WERI-Rb-1 (cell line): ENCODE data around the gene TTYH3.

Experiments used
- DNase-seq: peaks from one replicate; pipeline ENCODE4 v3.0.0-alpha.2; 2020
- H3K27ac ChIP-seq: fragments of 250-450 bp; sonication (Bioruptor Pico); 2 replicates; pipeline ENCODE4 v1.5.1; 2020; ENCODE audit warnings: mild to moderate bottlenecking, moderate library complexity
- H3K27me3 ChIP-seq: fragments of 250-450 bp; sonication (Bioruptor Pico); 2 replicates; pipeline ENCODE4 v1.5.1; 2021; ENCODE audit warnings: mild to moderate bottlenecking, low read depth, moderate library complexity; ENCODE audit not compliant: insufficient read depth, severe bottlenecking
- H3K36me3 ChIP-seq: fragments of 250-450 bp; sonication (Bioruptor Pico); 2 replicates; pipeline ENCODE4 v1.5.1; 2020; ENCODE audit warnings: mild to moderate bottlenecking, moderate library complexity
- H3K4me3 ChIP-seq: 2 replicates; pipeline ENCODE4 v1.5.1; 2011; ENCODE audit warnings: low read depth, mild to moderate bottlenecking, control low read depth, low read length
- H3K9me3 ChIP-seq: fragments of 250-450 bp; sonication (Bioruptor Pico); 2 replicates; pipeline ENCODE4 v1.5.1; 2021; ENCODE audit warnings: mild to moderate bottlenecking, moderate library complexity; ENCODE audit not compliant: severe bottlenecking
- CTCF ChIP-seq: IDR thresholded peaks from 2 replicates; pipeline ENCODE4 v1.5.1; 2011; ENCODE audit warnings: low read depth, mild to moderate bottlenecking, control low read depth, inconsistent platforms, low read length

Gene TTYH3

GRCh38 chr7:2639695-2640481 lies 8.1 kb downstream of the TTYH3 start:
- Histone ChIP-seq H3K4me3 (no peak overlapping the region), H3K27me3 (no peaks in the 10 kb centered on the region), H3K27ac (no peak overlapping the region), H3K36me3 (peaks cover 28% of the 10 kb centered on the region), H3K9me3 (no peaks in the 10 kb centered on the region)
- no peak for DNase-seq
- TF ChIP-seq CTCF: no peak

- no peak for DNase-seq
- H3K27ac ChIP-seq: no peak overlapping the region
Observed at GRCh38 chr7:2640482-2640830, 8.7 kb downstream of the TTYH3 start.

GRCh38 chr7:2640846-2641316 lies 9.1 kb downstream of the TTYH3 start:
- Histone ChIP-seq H3K4me3 (no peak overlapping the region), H3K36me3 (peaks cover 18% of the 10 kb centered on the region), H3K9me3 (no peaks in the 10 kb centered on the region), H3K27ac (no peak overlapping the region), H3K27me3 (no peaks in the 10 kb centered on the region)
- no peak for TF ChIP-seq CTCF
- no peak for DNase-seq

More at GRCh38 chr7:2640482-2640830, 8.7 kb downstream of the TTYH3 start:
- no peaks in the 10 kb centered on the region for H3K9me3 ChIP-seq
- no peak for TF ChIP-seq CTCF
- no peaks in the 10 kb centered on the region for H3K27me3 ChIP-seq
- H3K36me3 ChIP-seq: peaks cover 23% of the 10 kb centered on the region
- H3K4me3 ChIP-seq: no peak overlapping the region

- H3K27me3 ChIP-seq: no peaks in the 10 kb centered on the region
- peaks cover 15% of the 10 kb centered on the region for H3K36me3 ChIP-seq
- no peak overlapping the region for H3K27ac ChIP-seq
- no peak overlapping the region for H3K4me3 ChIP-seq
- H3K9me3 ChIP-seq: no peaks in the 10 kb centered on the region
- DNase-seq: no peak
- no peak for TF ChIP-seq CTCF
Observed at GRCh38 chr7:2641406-2642393, 9.9 kb downstream of the TTYH3 start.

- Histone ChIP-seq H3K36me3 (peaks cover 31% of the 10 kb centered on the region), H3K4me3 (no peak overlapping the region), H3K9me3 (no peaks in the 10 kb centered on the region), H3K27me3 (no peaks in the 10 kb centered on the region), H3K27ac (no peak overlapping the region)
- no peak; the same call in 1 of the 2 replicates for TF ChIP-seq CTCF
- no peak for DNase-seq
Observed at GRCh38 chr7:2643386-2644219, 11.8 kb downstream of the TTYH3 start.
